ENCODE data around the gene PSEN1.

DNA sequence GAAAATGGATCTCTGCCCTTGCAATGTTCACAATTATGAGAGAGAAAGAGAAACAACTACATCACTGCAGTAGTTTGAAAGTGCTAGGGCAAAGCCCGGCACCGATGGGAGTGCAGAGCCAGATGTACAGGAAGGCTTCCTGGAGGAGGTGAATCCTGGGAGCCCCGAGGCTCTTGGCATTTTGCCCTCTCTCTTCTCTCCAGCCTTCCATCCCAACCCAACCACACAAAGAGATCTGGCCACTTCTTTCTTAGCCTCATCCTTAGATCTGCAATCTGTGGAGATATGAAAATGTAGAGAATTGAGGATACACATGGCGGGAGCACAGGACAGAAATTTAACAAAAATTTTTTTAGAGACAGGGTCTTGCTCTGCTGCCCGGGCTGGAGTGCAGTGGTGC, 97.7 kb downstream of the PSEN1 start:
- TF ChIP-seq, protein P1, sequence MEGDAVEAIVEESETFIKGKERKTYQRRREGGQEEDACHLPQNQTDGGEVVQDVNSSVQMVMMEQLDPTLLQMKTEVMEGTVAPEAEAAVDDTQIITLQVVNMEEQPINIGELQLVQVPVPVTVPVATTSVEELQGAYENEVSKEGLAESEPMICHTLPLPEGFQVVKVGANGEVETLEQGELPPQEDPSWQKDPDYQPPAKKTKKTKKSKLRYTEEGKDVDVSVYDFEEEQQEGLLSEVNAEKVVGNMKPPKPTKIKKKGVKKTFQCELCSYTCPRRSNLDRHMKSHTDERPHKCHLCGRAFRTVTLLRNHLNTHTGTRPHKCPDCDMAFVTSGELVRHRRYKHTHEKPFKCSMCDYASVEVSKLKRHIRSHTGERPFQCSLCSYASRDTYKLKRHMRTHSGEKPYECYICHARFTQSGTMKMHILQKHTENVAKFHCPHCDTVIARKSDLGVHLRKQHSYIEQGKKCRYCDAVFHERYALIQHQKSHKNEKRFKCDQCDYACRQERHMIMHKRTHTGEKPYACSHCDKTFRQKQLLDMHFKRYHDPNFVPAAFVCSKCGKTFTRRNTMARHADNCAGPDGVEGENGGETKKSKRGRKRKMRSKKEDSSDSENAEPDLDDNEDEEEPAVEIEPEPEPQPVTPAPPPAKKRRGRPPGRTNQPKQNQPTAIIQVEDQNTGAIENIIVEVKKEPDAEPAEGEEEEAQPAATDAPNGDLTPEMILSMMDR (IDR thresholded peaks at IDR 0.05; ENCODE audit: low read depth, low read length): no peak
- TF ChIP-seq POLR2A (IDR thresholded peaks at IDR 0.05; ENCODE audit: extremely low read depth, insufficient read length) (no peak), MYC (IDR thresholded peaks at IDR 0.05; ENCODE audit: low read depth, low read length) (no peak)
- TF ChIP-seq, protein P2, sequence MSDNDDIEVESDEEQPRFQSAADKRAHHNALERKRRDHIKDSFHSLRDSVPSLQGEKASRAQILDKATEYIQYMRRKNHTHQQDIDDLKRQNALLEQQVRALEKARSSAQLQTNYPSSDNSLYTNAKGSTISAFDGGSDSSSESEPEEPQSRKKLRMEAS (IDR thresholded peaks at IDR 0.05; ENCODE audit: low read depth, low read length): no peak
